OCI-LY3 (cell line): ENCODE data around the gene ZACN.

Experiments
- H2AFZ ChIP-seq: fragments of 200-600, 300-600 bp; shearing (Covaris generic); 2 replicates; pipeline ENCODE4 v1.6.0; 2014; ENCODE audit warnings: antibody characterized with exemption, low read depth, low read length
- H3K27ac ChIP-seq: fragments of 200-600, 300-600 bp; sonication (generic); 2 replicates; pipeline ENCODE4 v1.5.1; 2014; ENCODE audit warnings: mild to moderate bottlenecking, low read length, moderate library complexity, mixed read lengths
- H3K27me3 ChIP-seq: fragments of 200-600, 300-600 bp; sonication (generic); 2 replicates; pipeline ENCODE4 v1.6.1; 2014; ENCODE audit warnings: low read depth, low read length, mixed read lengths
- H3K36me3 ChIP-seq: fragments of 200-600, 300-600 bp; sonication (generic); replicated peaks from 2 replicates; pipeline ENCODE3; 2014; ENCODE audit warnings: low read depth, low read length, mixed read lengths
- H3K4me1 ChIP-seq: fragments of 300-600, 200-600 bp; sonication (generic); 2 replicates; pipeline ENCODE4 v1.6.1; 2014; ENCODE audit warnings: low read length, mixed read lengths
- H3K4me2 ChIP-seq: fragments of 200-600, 300-600 bp; sonication (generic); 2 replicates; pipeline ENCODE4 v1.6.1; 2014; ENCODE audit warnings: low read length, mixed read lengths
- H3K4me3 ChIP-seq: fragments of 300-600, 200-600 bp; sonication (generic); 2 replicates; pipeline ENCODE4 v1.5.1; 2014; ENCODE audit warnings: antibody characterized with exemption, mild to moderate bottlenecking, low read length, moderate library complexity
- H3K79me2 ChIP-seq: fragments of 300-600, 200-600 bp; shearing (Covaris generic); 2 replicates; pipeline ENCODE4 v1.6.1; 2014; ENCODE audit warnings: mild to moderate bottlenecking, low read length, mixed read lengths
- H3K9ac ChIP-seq: fragments of 300-600, 200-600 bp; shearing (Covaris generic); 2 replicates; pipeline ENCODE4 v1.6.0; 2014; ENCODE audit warnings: mild to moderate bottlenecking, low read length, moderate library complexity
- H3K9me3 ChIP-seq: fragments of 200-600, 300-600 bp; shearing (Covaris generic); 2 replicates; pipeline ENCODE4 v1.6.1; 2014; ENCODE audit warnings: low read length, mixed read lengths; ENCODE audit not compliant: insufficient read depth
- H4K20me1 ChIP-seq: fragments of 200-600, 300-600 bp; sonication (generic); 2 replicates; pipeline ENCODE4 v1.6.1; 2016; ENCODE audit warnings: low read length, mixed read lengths; ENCODE audit not compliant: insufficient read depth
- CTCF ChIP-seq: fragments of 200-600, 300-600 bp; sonication (generic); IDR thresholded peaks from 2 replicates; pipeline ENCODE4 v1.5.1; 2014; ENCODE audit warnings: antibody characterized with exemption, low read length, low read depth
- EZH2phosphoT487 ChIP-seq: fragments of 200-600 bp; shearing (Covaris generic); IDR thresholded peaks from 2 replicates; pipeline ENCODE4 v1.6.1; 2018; ENCODE audit warnings: antibody characterized with exemption, mixed run types, low read depth

The ZACN gene

GRCh38 chr17:76048711-76049110 is 30.3 kb upstream of the ZACN start:
- peaks cover 49% of the 10 kb centered on the region for H3K36me3 ChIP-seq
- no peaks in the 10 kb centered on the region for H3K4me1 ChIP-seq

GRCh38 chr17:76049239-76049638 is 29.7 kb upstream of the ZACN start:
- no peaks in the 10 kb centered on the region for H3K9me3 ChIP-seq
- no peaks in the 10 kb centered on the region; the same call in 1 of the 2 replicates for H4K20me1 ChIP-seq
- no peak overlapping the region for H3K9ac ChIP-seq
- H3K4me3 ChIP-seq = no peak overlapping the region
- H2AFZ ChIP-seq = no peak overlapping the region
- no peak overlapping the region for H3K27ac ChIP-seq
- H3K36me3 ChIP-seq = peaks cover 49% of the 10 kb centered on the region
- TF ChIP-seq CTCF = no peak
- no peak for TF ChIP-seq EZH2phosphoT487
- H3K4me1 ChIP-seq = no peaks in the 10 kb centered on the region
- no peak overlapping the region for H3K4me2 ChIP-seq
- no peaks in the 10 kb centered on the region for H3K27me3 ChIP-seq
- no peaks in the 10 kb centered on the region for H3K79me2 ChIP-seq

More at GRCh38 chr17:76048711-76049110, 30.3 kb upstream of the ZACN start:
- Histone ChIP-seq H3K9ac (no peak overlapping the region), H4K20me1 (no peaks in the 10 kb centered on the region; the same call in 1 of the 2 replicates), H3K9me3 (no peaks in the 10 kb centered on the region), H3K27ac (no peak overlapping the region), H2AFZ (no peak overlapping the region), H3K27me3 (no peaks in the 10 kb centered on the region), H3K79me2 (no peaks in the 10 kb centered on the region), H3K4me2 (no peak overlapping the region), H3K4me3 (no peak overlapping the region)
- no peak for TF ChIP-seq EZH2phosphoT487

- no peak overlapping the region for H3K27ac ChIP-seq
- no peak overlapping the region for H3K4me3 ChIP-seq
- no peaks in the 10 kb centered on the region for H3K4me1 ChIP-seq
- no peak overlapping the region for H3K9ac ChIP-seq
- no peaks in the 10 kb centered on the region for H3K27me3 ChIP-seq
- peaks cover 46% of the 10 kb centered on the region for H3K36me3 ChIP-seq
- H3K4me2 ChIP-seq = no peak overlapping the region
- H4K20me1 ChIP-seq = no peaks in the 10 kb centered on the region; the same call in 1 of the 2 replicates
- TF ChIP-seq CTCF (no peak), EZH2phosphoT487 (no peak)
- H3K79me2 ChIP-seq = no peaks in the 10 kb centered on the region
- H2AFZ ChIP-seq = no peak overlapping the region
- H3K9me3 ChIP-seq = no peaks in the 10 kb centered on the region
Observed at GRCh38 chr17:76049836-76050537, 29.0 kb upstream of the ZACN start.

DNA sequence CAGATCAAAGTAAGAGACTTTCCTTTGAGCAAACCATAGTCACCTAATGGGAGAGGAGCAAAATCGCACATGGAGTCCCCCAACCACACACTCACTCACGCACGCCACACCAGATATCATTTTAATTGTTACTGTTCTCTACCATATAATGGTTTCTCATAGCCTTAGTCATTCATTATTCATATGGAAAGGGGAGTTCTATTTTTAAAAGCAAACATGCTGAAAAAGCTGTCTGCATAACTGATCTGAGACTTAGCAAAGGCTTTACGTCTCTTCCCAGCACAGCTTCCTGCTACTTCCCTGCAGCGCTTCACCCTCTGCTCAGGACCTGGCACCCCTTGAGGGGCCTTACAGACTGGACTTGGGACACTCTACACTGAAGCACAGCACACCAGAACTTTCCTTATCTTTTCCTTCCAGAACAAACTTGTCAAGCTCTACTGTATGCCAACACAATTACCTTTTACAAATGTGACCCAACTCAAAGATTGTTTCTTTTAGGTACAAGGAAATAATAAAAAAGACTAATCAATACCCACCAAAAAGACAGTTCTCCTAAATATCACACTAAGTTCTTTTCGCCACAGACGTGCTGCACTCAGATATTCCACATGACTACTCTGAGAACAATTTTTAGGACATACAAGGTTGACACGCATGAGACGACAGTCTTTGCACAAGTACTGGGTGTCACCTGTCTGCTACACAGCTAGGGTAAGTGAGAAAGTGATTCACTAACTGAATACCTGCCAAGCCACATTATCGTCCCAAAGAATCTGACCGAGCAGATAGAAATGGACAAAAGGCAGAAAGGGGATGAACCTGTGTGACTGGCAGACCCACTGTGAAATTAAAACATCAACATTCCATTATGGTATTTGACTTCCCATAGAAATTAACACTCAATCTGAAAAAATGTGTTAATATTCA is 28.2 kb upstream of the ZACN start:
- H3K9me3 ChIP-seq = no peaks in the 10 kb centered on the region
- TF ChIP-seq EZH2phosphoT487 = no peak
- TF ChIP-seq CTCF = no peak
- H3K9ac ChIP-seq = no peak overlapping the region
- H2AFZ ChIP-seq = no peak overlapping the region
- no peaks in the 10 kb centered on the region for H3K79me2 ChIP-seq
- no peaks in the 10 kb centered on the region for H3K4me1 ChIP-seq
- H3K4me2 ChIP-seq = no peak overlapping the region
- no peaks in the 10 kb centered on the region; the same call in 1 of the 2 replicates for H4K20me1 ChIP-seq
- H3K4me3 ChIP-seq = no peak overlapping the region
- no peak overlapping the region for H3K27ac ChIP-seq
- peaks cover 46% of the 10 kb centered on the region for H3K36me3 ChIP-seq
- no peaks in the 10 kb centered on the region for H3K27me3 ChIP-seq
